ENCODE data around the gene ITIH6.

GRCh38 chrX:54799046-54799445 lies 991 bp upstream of the ITIH6 start:
- no peak for TF ChIP-seq POLR2A (IDR thresholded peaks at IDR 0.05; ENCODE audit: low read depth, low read length)
- no peak for TF ChIP-seq TAF1 (IDR thresholded peaks at IDR 0.05; ENCODE audit: low read depth, low read length)
- no peak for TF ChIP-seq POLR2AphosphoS5 (IDR thresholded peaks at IDR 0.05; ENCODE audit: low read depth, low read length)
- TF ChIP-seq SPI1 (IDR thresholded peaks at IDR 0.05; ENCODE audit: low read depth, low read length), result no peak
